K562 (cell line): ENCODE results near the gene NBPF11. TPM values are rescaled to one million over a fixed set of nuclear protein-coding genes. Genes with fewer than 3 reads are reported as not detected.
"Not testable (repeated sequence)": the region's sequence is repeated elsewhere in the genome, so short reads cannot be mapped to it uniquely, and the experiment has no call there.

ENCODE experiments used
- ATAC-seq: fragments of 200-7000 bp; cut with Tn5 transposase; 3 replicates; pipeline ENCODE4 v1.9.1; 2020; ENCODE audit warnings: moderate library complexity
- BruUV-seq: library from RNA; stranded (reverse); fragments of 400-500 nt; replicated peaks from 2 replicates; lab custom pipeline; 2021; lab: Mats Ljungman, UMichigan
- CTCF ChIA-PET: fragments of 300-600 bp; formaldehyde crosslinking; extraction: SDS; loops from one replicate; lab custom pipeline; 2021; ENCODE audit warnings: low intra/inter-chr PET ratio; lab: Yijun Ruan, JAX
- POLR2A ChIA-PET: fragments of 300-600, 350-650 bp; sonication (Branson Sonifier 250); formaldehyde crosslinking; extraction: SDS; loops from one replicate; lab custom pipeline; 2021; ENCODE audit warnings: antibody characterized with exemption, inconsistent platforms; lab: Yijun Ruan, JAX
- DNase-seq, 4 experiments: peaks; one replicate each; pipeline versions ENCODE4 v3.0.0 to v3.0.0-alpha.2; 2011 to 2018; ENCODE audit warnings: low spot score in 3 of 4, mixed read lengths in 3 of 4; ENCODE audit errors: extremely low read depth in 1 of 4
- FAIRE-seq: peaks from 2 replicates; lab custom pipeline; 2011; peaks lifted over from hg19 to GRCh38; lab: Jason Lieb, UNC
- H2AFZ ChIP-seq: 2 replicates; pipeline ENCODE4 v1.6.0; 2011; ENCODE audit warnings: low read depth, low read length, control low read depth, inconsistent platforms
- H3K27ac ChIP-seq: fragments of 200-600 bp; 3 replicates; pipeline ENCODE4 v1.8.0; 2011; ENCODE audit warnings: low read depth, mild to moderate bottlenecking, control low read depth, inconsistent platforms, low read length, moderate library complexity, mixed read lengths; ENCODE audit errors: extremely low read depth
- H3K27me3 ChIP-seq, 2 experiments: fragments of 300-600 bp in 1 of 2; 2 replicates in 1 of 2; 3 replicates in 1 of 2; pipeline versions ENCODE4 v1.6.0 to v1.8.0; 2011; ENCODE audit warnings: inconsistent platforms in 2 of 2, low read length in 2 of 2, mild to moderate bottlenecking in 1 of 2, mixed read lengths in 1 of 2, moderate library complexity in 1 of 2; ENCODE audit not compliant: control insufficient read depth in 2 of 2, insufficient read depth in 2 of 2
- H3K36me3 ChIP-seq: fragments of 300-600 bp; 3 replicates; pipeline ENCODE4 v1.8.0; 2011; ENCODE audit warnings: mild to moderate bottlenecking, low read length, inconsistent platforms; ENCODE audit not compliant: control insufficient read depth, insufficient read depth
- H3K4me1 ChIP-seq, 2 experiments: fragments of 200-600 bp in 1 of 2; replicated peaks in 1 of 2; 2 replicates in 1 of 2; 3 replicates in 1 of 2; pipeline versions ENCODE4 v1.5.1 to v1.8.0; 2011; ENCODE audit warnings: inconsistent platforms in 2 of 2, low read length in 2 of 2, mild to moderate bottlenecking in 1 of 2, mixed read lengths in 1 of 2, moderate library complexity in 1 of 2; ENCODE audit not compliant: control insufficient read depth in 2 of 2, insufficient read depth in 2 of 2
- H3K4me2 ChIP-seq: 2 replicates; pipeline ENCODE4 v1.6.1; 2011; ENCODE audit warnings: low read length, control low read depth, inconsistent platforms, mixed read lengths; ENCODE audit not compliant: insufficient read depth
- H3K4me3 ChIP-seq: fragments of 200-600 bp; sonication (generic), shearing (Covaris generic); 2 replicates; pipeline ENCODE4 v1.5.1; 2016; ENCODE audit warnings: control low read depth, inconsistent platforms
- H3K79me2 ChIP-seq: fragments of 200-600 bp; 3 replicates; pipeline ENCODE4 v1.8.0; 2011; ENCODE audit warnings: low read length, inconsistent platforms; ENCODE audit not compliant: control insufficient read depth, insufficient read depth
- H3K9ac ChIP-seq, 2 experiments: 2 replicates each; pipeline versions ENCODE4 v1.6.0 to v1.6.1; 2011; ENCODE audit warnings: low read depth in 2 of 2, low read length in 2 of 2, control low read depth in 1 of 2, inconsistent platforms in 1 of 2, mild to moderate bottlenecking in 1 of 2, mixed read lengths in 1 of 2; ENCODE audit not compliant: insufficient read depth in 1 of 2
- H3K9me1 ChIP-seq: one replicate; pipeline ENCODE4 v1.6.0; 2011; ENCODE audit warnings: inconsistent platforms, mild to moderate bottlenecking, low read length, moderate library complexity; ENCODE audit not compliant: control insufficient read depth, insufficient read depth
- H3K9me3 ChIP-seq: replicated peaks from 2 replicates; pipeline ENCODE4 v1.5.1; 2011; ENCODE audit warnings: low read depth, low read length, inconsistent platforms; ENCODE audit not compliant: control insufficient read depth, insufficient read depth
- H4K20me1 ChIP-seq: replicated peaks from 2 replicates; pipeline ENCODE4 v1.6.1; 2011; ENCODE audit warnings: low read length, inconsistent platforms, mixed read lengths; ENCODE audit not compliant: control insufficient read depth, insufficient read depth
- EP300 ChIP-seq: IDR thresholded peaks from 2 replicates; pipeline ENCODE4 v1.6.1; 2012; ENCODE audit warnings: low read length, improper control_type of control experiment
- L3MBTL2 ChIP-seq: fragments of 450-650 bp; IDR thresholded peaks from 2 replicates; pipeline ENCODE4 v1.6.1; 2016; ENCODE audit warnings: mild to moderate bottlenecking, moderate library complexity
- MTA2 ChIP-seq: fragments of 450-650 bp; IDR thresholded peaks from 2 replicates; pipeline ENCODE4 v1.6.1; 2016; ENCODE audit warnings: low read depth
- NFRKB ChIP-seq: fragments of 450-650 bp; IDR thresholded peaks from 2 replicates; pipeline ENCODE4 v1.6.1; 2016; ENCODE audit warnings: low read depth
- PHF8 ChIP-seq: fragments of 200-600 bp; sonication (generic); IDR thresholded peaks from 2 replicates; pipeline ENCODE4 v1.6.1; 2012; ENCODE audit warnings: mixed run types, mild to moderate bottlenecking, inconsistent platforms, low read length, moderate library complexity, borderline replicate concordance
- POLR2A ChIP-seq: fragments of 450-650 bp; conservative IDR thresholded peaks from 2 replicates; pipeline ENCODE4 v1.6.1; 2016
- RNF2 ChIP-seq: sonication (generic); IDR thresholded peaks from 2 replicates; pipeline ENCODE4 v1.6.1; 2016
- SPI1 ChIP-seq: IDR thresholded peaks from 2 replicates; pipeline ENCODE4 v1.6.1; 2011; ENCODE audit warnings: low read depth, low read length, control low read depth, borderline replicate concordance
- TEAD4 ChIP-seq, 2 experiments: sonication (generic) in 1 of 2; formaldehyde crosslinking in 1 of 2; IDR thresholded peaks; 2 replicates each; pipeline versions ENCODE4 v1.6.1 to v1.8.0; 2012 to 2022; ENCODE audit warnings: borderline replicate concordance in 1 of 2, inconsistent platforms in 1 of 2, low read length in 1 of 2, mild to moderate bottlenecking in 1 of 2, missing genetic modification reagents in 1 of 2
- ZNF384 ChIP-seq: IDR thresholded peaks from 2 replicates; pipeline ENCODE4 v1.6.1; 2012; ENCODE audit warnings: low read depth, low read length, improper control_type of control experiment
- WGBS: fragments of 100-300 bp; shearing (Covaris generic); methylation state at CpG from one replicate; pipeline ENCODE4 v1.1.6; 2016; ENCODE audit warnings: low coverage, mixed read lengths; ENCODE audit not compliant: insufficient coverage; ENCODE audit errors: missing lambda C conversion rate; 5-methylcytosine and 5-hydroxymethylcytosine counted together
- in situ Hi-C: fragments of 300-500 bp; cut with MboI; formaldehyde crosslinking; loops from 4 replicates; pipeline ENCODE4 v1.15.0; 2018; ENCODE audit warnings: inconsistent platforms, mixed read lengths
- intact Hi-C: fragments of 100-400 bp; cut with micrococcal nuclease; formaldehyde crosslinking; loops from 2 replicates; pipeline ENCODE4 v1.14.2; 2022
- polyA plus RNA-seq, 8 experiments: library from polyadenylated mRNA; depleted of rRNA in 4 of 8; stranded (reverse) in 5 of 8; unstranded in 3 of 8; fragments of >200 nt; fragmentation: Nextera tagmentation in 2 of 8; fragmentation: Illumina TruSeq in 1 of 8; extraction: Ambion mirVana in 2 of 8; extraction: Trizol in 1 of 8; gene quantifications; 2 replicates each; pipeline versions ENCODE4 v1.2.1 to v1.2.3, GENCODE V29; 2011 to 2014; ENCODE audit warnings: inconsistent platforms in 1 of 8, missing spikeins in 1 of 8
- total RNA-seq, 7 experiments: library from RNA; depleted of rRNA in 6 of 7; stranded (reverse); fragments of >200 nt in 6 of 7; fragmentation: Illumina TruSeq in 2 of 7; extraction: Trizol in 2 of 7; gene quantifications; 2 replicates each; pipeline versions ENCODE4 v1.2.1 to v1.2.3, GENCODE V29; 2011 to 2021; ENCODE audit warnings: low replicate concordance in 1 of 7

NBPF11 gene
- total and polyA plus RNA-seq, 9 of the 15 experiments (the other 6 are each of a cell fraction or from before 2014, with no cell fraction given): 2.8 to 17.0 (median 8.0) TPM

GRCh38 chr1:148157803-148158202 is 5.7 kb upstream of the NBPF11 start:
- intact Hi-C loops, H3K9me3 ChIP-seq, CTCF ChIA-PET, DNase-seq, POLR2A ChIA-PET, FAIRE-seq, BruUV-seq, H3K9me1 ChIP-seq, H3K27me3 ChIP-seq, H4K20me1 ChIP-seq, H2AFZ ChIP-seq: not testable (repeated sequence)
- H3K4me1 ChIP-seq: peaks cover 3 to 28% of the 10 kb centered on the region in 2 experiments; a peak in 3 of 5 replicates
- peak; percentile 2 for ATAC-seq
- in situ Hi-C loops: loop anchor here (5.0 kb wide), 1 partner anchor 1226 kb away; no protein-coding TSS in a partner anchor
- peak overlapping the region; percentile 31 for H3K4me3 ChIP-seq
- H3K36me3 ChIP-seq: peaks cover 34% of the 10 kb centered on the region
- H3K79me2 ChIP-seq: peaks cover 28% of the 10 kb centered on the region
- peak overlapping the region; percentile 55 to 68; a peak in 3 of 4 replicates for H3K9ac ChIP-seq
- H3K27ac ChIP-seq: peak overlapping the region; percentile 42; the same call in 2 of the 3 replicates
- peak overlapping the region; percentile 50 for H3K4me2 ChIP-seq
- WGBS: 0% methylated on average over 2 of the region's 23 CpGs

- H3K9me3 ChIP-seq; intact Hi-C loops; H4K20me1 ChIP-seq; POLR2A ChIA-PET; H3K9me1 ChIP-seq; H3K27me3 ChIP-seq; FAIRE-seq; CTCF ChIA-PET; TF ChIP-seq TEAD4 (CRISPR knock-in tag; IDR thresholded peaks at IDR 0.05; ENCODE audit: borderline replicate concordance): not testable (repeated sequence)
- DNase-seq: peak in 1 of 4 experiments; percentile 69
- H3K4me3 ChIP-seq: peak overlapping the region; percentile 42
- TSS peak; percentile 45 for BruUV-seq
- H3K4me2 ChIP-seq: peak overlapping the region; percentile 71
- H3K4me1 ChIP-seq: peaks cover 3 to 21% of the 10 kb centered on the region in 2 experiments; a peak in 3 of 5 replicates
- peak overlapping the region in 1 of 2 experiments; percentile 75; a peak in 2 of 4 replicates for H3K9ac ChIP-seq
- 0% methylated on average over 4 of the region's 7 CpGs for WGBS
- H3K36me3 ChIP-seq: peaks cover 20% of the 10 kb centered on the region; the same call in 2 of the 3 replicates
- in situ Hi-C loops: loop anchor here (5.0 kb wide), 1 partner anchor 1223 kb away; no protein-coding TSS in a partner anchor
- peak overlapping the region; percentile 40; the same call in 1 of the 2 replicates for H2AFZ ChIP-seq
- peaks cover 35% of the 10 kb centered on the region for H3K79me2 ChIP-seq
- ATAC-seq: peak; percentile 73
- peak overlapping the region; percentile 94 for H3K27ac ChIP-seq
- TF ChIP-seq PHF8 (0 out of 2 replicates have a peak, but pooled peaks have one; percentile 10), SPI1 (peak; percentile 27; the same call in 1 of the 2 replicates), ZNF384 (peak; percentile 62), POLR2A (peak; percentile 48; the same call in 1 of the 2 replicates), EP300 (peak; percentile 33), L3MBTL2 (0 out of 2 replicates have a peak, but pooled peaks have one; percentile 25), NFRKB (0 out of 2 replicates have a peak, but pooled peaks have one; percentile 43), RNF2 (peak; percentile 50; the same call in 1 of the 2 replicates), MTA2 (0 out of 2 replicates have a peak, but pooled peaks have one; percentile 17), TEAD4 (IDR thresholded peaks at IDR 0.05; ENCODE audit: low read length) (peak; percentile 37)
Observed at GRCh38 chr1:148155494-148156275, 3.6 kb upstream of the NBPF11 start.
